ENCODE data around the gene DCST1.

The DCST1 gene

DNA sequence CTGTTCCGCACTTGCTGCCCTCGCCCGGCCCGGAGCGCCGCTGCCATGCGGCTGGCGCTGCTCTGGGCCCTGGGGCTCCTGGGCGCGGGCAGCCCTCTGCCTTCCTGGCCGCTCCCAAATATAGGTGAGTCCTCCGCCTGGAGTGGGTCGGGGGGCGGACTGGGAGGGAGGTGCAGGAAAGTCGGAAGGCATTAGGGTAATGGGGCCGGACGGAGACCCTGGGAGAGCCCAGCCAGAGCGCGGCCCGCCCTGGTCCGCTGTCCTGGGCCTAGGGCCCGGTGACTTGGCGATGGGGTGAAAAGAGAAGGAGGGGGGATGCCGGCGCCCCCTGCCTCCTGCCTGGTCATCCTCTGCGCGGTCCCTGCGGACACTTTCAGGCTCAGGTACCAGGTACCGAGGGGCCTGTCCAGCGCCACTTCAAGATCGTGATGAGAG lies 17.7 kb downstream of the DCST1 start:
- Histone ChIP-seq H3K9ac (ENCODE audit: low read length) (no peak overlapping the region), H2AK5ac (ENCODE audit: low read length) (no peak overlapping the region), H2BK12ac (ENCODE audit: low read length) (no peak overlapping the region), H3K4ac (ENCODE audit: low read depth, low read length) (no peak overlapping the region), H3K27me3 (ENCODE audit: insufficient read depth, low read length) (no peaks in the 10 kb centered on the region), H3K14ac (ENCODE audit: low read length) (peak overlapping the region; percentile 49), H3K9me3 (ENCODE audit: insufficient read depth, low read depth, low read length) (no peaks in the 10 kb centered on the region), H2AFZ (ENCODE audit: insufficient read depth, low read length, poor library complexity) (peak overlapping the region; percentile 60), H3K18ac (ENCODE audit: low read length) (peak overlapping the region; percentile 71), H3K4me3 (ENCODE audit: low read depth, low read length) (peak overlapping the region; percentile 69), H4K8ac (ENCODE audit: low read depth, low read length) (peak overlapping the region; percentile 43), H3K27ac (ENCODE audit: low read depth, low read length) (no peak overlapping the region), H3K23ac (ENCODE audit: low read length) (no peak overlapping the region), H2BK5ac (ENCODE audit: low read depth, low read length, poor library complexity) (no peak overlapping the region), H4K12ac (ENCODE audit: low read depth, low read length) (no peak overlapping the region), H3K79me2 (ENCODE audit: control insufficient read depth, insufficient read depth, low read length, poor library complexity) (peaks cover 4% of the 10 kb centered on the region), H4K91ac (ENCODE audit: low read depth, low read length) (no peak overlapping the region), H3K4me1 (ENCODE audit: control insufficient read depth in 1 of 2, insufficient read depth in 2 of 2, low read length in 2 of 2) (peaks cover 18 to 27% of the 10 kb centered on the region in 2 experiments), H3K79me1 (ENCODE audit: low read length) (peaks cover 7% of the 10 kb centered on the region), H3K36me3 (ENCODE audit: control insufficient read depth in 1 of 2, insufficient read depth in 2 of 2, low read length in 2 of 2) (peaks cover 0 to 3% of the 10 kb centered on the region in 2 experiments), H3K4me2 (ENCODE audit: low read length) (peak overlapping the region; percentile 91), H2BK120ac (ENCODE audit: insufficient read depth, low read length, poor library complexity) (peak overlapping the region; percentile 26)
- no peak for DNase-seq
- no CpG with 5 or more reads among the region's 31 CpGs for WGBS (ENCODE audit: extremely low coverage, insufficient coverage, insufficient read length)

DNA sequence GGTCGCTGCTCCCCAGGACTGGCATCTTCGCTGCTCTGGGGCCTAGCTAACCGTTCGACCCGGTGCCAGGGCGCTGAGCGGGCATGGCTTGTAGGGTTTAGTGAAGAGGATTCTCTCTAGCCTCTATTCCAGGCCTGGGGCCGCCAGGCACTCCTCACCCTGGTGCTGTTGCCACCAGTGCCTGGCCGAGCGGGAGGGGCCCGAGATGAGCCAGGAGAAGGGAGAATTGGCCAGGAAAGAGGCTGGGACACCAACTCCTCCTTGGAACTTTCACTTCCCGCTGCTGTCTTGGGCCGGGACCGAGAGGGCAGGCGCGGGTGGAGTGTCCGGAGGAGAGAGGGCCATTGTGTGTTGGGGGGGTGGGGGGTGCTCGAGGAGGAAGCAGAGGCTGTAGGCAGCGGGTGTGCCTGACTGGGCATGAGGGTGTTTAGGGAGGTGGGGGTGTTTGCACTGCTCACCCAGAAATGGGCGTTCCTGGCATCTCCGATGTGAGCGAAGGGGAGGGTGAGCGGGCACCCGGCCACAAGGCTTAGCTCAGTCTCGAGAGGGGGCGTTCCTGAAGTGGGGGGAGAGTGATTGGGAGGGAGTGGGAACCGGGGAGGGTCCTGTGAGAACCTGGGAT lies 18.3 kb downstream of the DCST1 start:
- H2BK12ac ChIP-seq (ENCODE audit: low read length): no peak overlapping the region
- H3K9ac ChIP-seq (ENCODE audit: low read length): no peak overlapping the region
- peaks cover 0 to 3% of the 10 kb centered on the region in 2 experiments for H3K36me3 ChIP-seq (ENCODE audit: control insufficient read depth in 1 of 2, insufficient read depth in 2 of 2, low read length in 2 of 2)
- H2AK5ac ChIP-seq (ENCODE audit: low read length): no peak overlapping the region
- H4K91ac ChIP-seq (ENCODE audit: low read depth, low read length): no peak overlapping the region
- peaks cover 4% of the 10 kb centered on the region for H3K79me2 ChIP-seq (ENCODE audit: control insufficient read depth, insufficient read depth, low read length, poor library complexity)
- H4K12ac ChIP-seq (ENCODE audit: low read depth, low read length): no peak overlapping the region
- H2BK120ac ChIP-seq (ENCODE audit: insufficient read depth, low read length, poor library complexity): no peak overlapping the region
- DNase-seq: peak in 1 of 2 donors; percentile 29
- H4K8ac ChIP-seq (ENCODE audit: low read depth, low read length): peak overlapping the region; percentile 22
- no peak overlapping the region for H3K27ac ChIP-seq (ENCODE audit: low read depth, low read length)
- peak overlapping the region; percentile 91 for H3K4me2 ChIP-seq (ENCODE audit: low read length)
- H2BK5ac ChIP-seq (ENCODE audit: low read depth, low read length, poor library complexity): no peak overlapping the region
- no peak overlapping the region for H3K18ac ChIP-seq (ENCODE audit: low read length)
- WGBS (ENCODE audit: extremely low coverage, insufficient coverage, insufficient read length): no CpG with 5 or more reads among the region's 27 CpGs
- no peak overlapping the region for H3K4ac ChIP-seq (ENCODE audit: low read depth, low read length)
- H3K9me3 ChIP-seq (ENCODE audit: insufficient read depth, low read depth, low read length): no peaks in the 10 kb centered on the region
- peaks cover 7% of the 10 kb centered on the region for H3K79me1 ChIP-seq (ENCODE audit: low read length)
- peak overlapping the region; percentile 40 for H3K14ac ChIP-seq (ENCODE audit: low read length)
- no peaks in the 10 kb centered on the region for H3K27me3 ChIP-seq (ENCODE audit: insufficient read depth, low read length)
- peak overlapping the region; percentile 11 for H2AFZ ChIP-seq (ENCODE audit: insufficient read depth, low read length, poor library complexity)
- peak overlapping the region; percentile 69 for H3K4me3 ChIP-seq (ENCODE audit: low read depth, low read length)
- H3K4me1 ChIP-seq (ENCODE audit: control insufficient read depth in 1 of 2, insufficient read depth in 2 of 2, low read length in 2 of 2): peaks cover 18 to 27% of the 10 kb centered on the region in 2 experiments
- H3K23ac ChIP-seq (ENCODE audit: low read length): no peak overlapping the region

DNA sequence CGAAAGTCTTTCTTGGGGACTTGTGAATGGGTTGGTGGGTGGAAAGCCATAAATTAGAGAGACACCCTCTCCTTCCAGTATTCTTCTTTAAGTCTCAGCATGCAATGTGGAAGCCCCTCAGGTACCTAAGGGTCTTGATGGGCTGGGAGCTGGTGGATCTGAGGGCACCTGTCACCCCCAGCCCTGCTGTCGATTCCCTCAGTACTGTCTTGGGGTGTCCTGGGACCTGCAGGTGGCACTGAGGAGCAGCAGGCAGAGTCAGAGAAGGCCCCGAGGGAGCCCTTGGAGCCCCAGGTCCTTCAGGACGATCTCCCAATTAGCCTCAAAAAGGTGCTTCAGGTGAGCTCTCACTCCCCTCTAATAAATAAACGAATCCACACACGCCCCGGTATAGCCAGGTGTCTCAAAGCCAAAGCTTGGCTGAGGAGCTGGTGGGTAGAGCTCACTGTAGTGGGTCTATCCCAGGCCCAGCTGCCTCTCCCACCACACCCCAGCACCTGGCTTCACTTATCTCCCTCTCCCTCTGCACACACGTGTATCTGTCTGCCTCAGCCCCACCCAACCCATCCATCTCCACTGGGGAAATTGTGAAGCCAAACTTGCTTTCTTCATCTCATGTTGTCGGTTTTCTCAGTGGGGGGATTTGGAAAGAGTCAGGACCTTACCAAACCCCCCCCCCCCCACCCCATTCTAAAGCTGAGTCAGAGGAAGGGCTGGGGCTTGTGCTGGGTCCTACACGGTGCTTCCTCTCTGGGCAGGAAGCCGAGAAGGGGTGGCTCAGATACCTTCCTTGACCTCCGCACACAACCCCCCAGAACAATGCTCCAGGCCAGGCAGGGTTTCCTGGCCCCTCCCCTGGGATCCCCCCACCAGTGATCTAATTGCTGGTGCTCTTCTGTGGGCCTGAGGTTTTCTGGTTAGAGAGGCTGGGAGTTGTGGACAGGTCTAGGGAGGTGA lies 19.1 kb downstream of the DCST1 start:
- H3K27ac ChIP-seq (ENCODE audit: low read depth, low read length): no peak overlapping the region
- H3K23ac ChIP-seq (ENCODE audit: low read length): no peak overlapping the region
- H3K79me1 ChIP-seq (ENCODE audit: low read length): peaks cover 7% of the 10 kb centered on the region
- no peak overlapping the region for H4K91ac ChIP-seq (ENCODE audit: low read depth, low read length)
- no peak for DNase-seq
- H2BK12ac ChIP-seq (ENCODE audit: low read length): no peak overlapping the region
- H4K8ac ChIP-seq (ENCODE audit: low read depth, low read length): no peak overlapping the region
- H3K4me1 ChIP-seq (ENCODE audit: control insufficient read depth in 1 of 2, insufficient read depth in 2 of 2, low read length in 2 of 2): peaks cover 18 to 27% of the 10 kb centered on the region in 2 experiments
- no peak overlapping the region for H2AFZ ChIP-seq (ENCODE audit: insufficient read depth, low read length, poor library complexity)
- H3K36me3 ChIP-seq (ENCODE audit: control insufficient read depth in 1 of 2, insufficient read depth in 2 of 2, low read length in 2 of 2): peaks cover 3% of the 10 kb centered on the region in 2 experiments
- peaks cover 4% of the 10 kb centered on the region for H3K79me2 ChIP-seq (ENCODE audit: control insufficient read depth, insufficient read depth, low read length, poor library complexity)
- WGBS (ENCODE audit: extremely low coverage, insufficient coverage, insufficient read length): no CpG with 5 or more reads among the region's 12 CpGs
- no peak overlapping the region for H3K4ac ChIP-seq (ENCODE audit: low read depth, low read length)
- no peaks in the 10 kb centered on the region for H3K27me3 ChIP-seq (ENCODE audit: insufficient read depth, low read length)
- no peak overlapping the region for H2BK120ac ChIP-seq (ENCODE audit: insufficient read depth, low read length, poor library complexity)
- no peak overlapping the region for H3K9ac ChIP-seq (ENCODE audit: low read length)
- H2BK5ac ChIP-seq (ENCODE audit: low read depth, low read length, poor library complexity): no peak overlapping the region
- no peak overlapping the region for H2AK5ac ChIP-seq (ENCODE audit: low read length)
- H4K12ac ChIP-seq (ENCODE audit: low read depth, low read length): no peak overlapping the region
- no peaks in the 10 kb centered on the region for H3K9me3 ChIP-seq (ENCODE audit: insufficient read depth, low read depth, low read length)
- no peak overlapping the region for H3K18ac ChIP-seq (ENCODE audit: low read length)
- H3K14ac ChIP-seq (ENCODE audit: low read length): no peak overlapping the region
- no peak overlapping the region for H3K4me2 ChIP-seq (ENCODE audit: low read length)
- H3K4me3 ChIP-seq (ENCODE audit: low read depth, low read length): no peak overlapping the region

DNA sequence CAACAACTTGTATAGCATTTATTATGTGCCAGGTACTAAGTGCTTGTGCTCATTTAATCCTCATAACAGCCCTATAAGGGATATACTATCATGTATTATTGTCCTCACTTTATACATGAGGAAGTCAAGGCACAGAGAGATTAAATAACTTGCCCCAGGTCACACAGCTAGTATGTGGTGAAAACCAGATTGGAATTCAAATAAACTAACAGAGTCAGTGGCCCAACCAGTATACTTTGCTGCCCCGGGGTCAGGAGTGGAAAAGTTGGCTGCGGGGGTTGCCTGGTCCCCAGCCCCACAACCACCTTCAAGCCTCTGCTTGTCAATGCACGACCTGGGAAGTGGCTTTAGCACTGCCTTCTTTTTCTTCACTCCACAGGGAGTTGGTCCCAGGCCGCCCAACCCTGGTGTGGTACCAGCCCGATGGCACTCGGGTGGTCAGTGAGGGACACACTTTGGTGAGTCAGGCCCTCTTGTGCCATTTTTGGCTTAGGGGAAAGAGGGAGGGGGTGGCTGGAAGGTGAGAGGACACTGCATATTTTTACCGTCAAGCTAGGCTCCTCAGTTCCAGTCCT lies 20.0 kb downstream of the DCST1 start:
- no peak overlapping the region for H2BK12ac ChIP-seq (ENCODE audit: low read length)
- no peak overlapping the region for H2BK5ac ChIP-seq (ENCODE audit: low read depth, low read length, poor library complexity)
- no peak overlapping the region for H3K4me2 ChIP-seq (ENCODE audit: low read length)
- H2AFZ ChIP-seq (ENCODE audit: insufficient read depth, low read length, poor library complexity): no peak overlapping the region
- H3K4me1 ChIP-seq (ENCODE audit: control insufficient read depth in 1 of 2, insufficient read depth in 2 of 2, low read length in 2 of 2): peaks cover 18 to 27% of the 10 kb centered on the region in 2 experiments
- DNase-seq: peak; percentile 21 to 63
- no peak overlapping the region for H3K18ac ChIP-seq (ENCODE audit: low read length)
- H3K79me2 ChIP-seq (ENCODE audit: control insufficient read depth, insufficient read depth, low read length, poor library complexity): peaks cover 4% of the 10 kb centered on the region
- H2BK120ac ChIP-seq (ENCODE audit: insufficient read depth, low read length, poor library complexity): no peak overlapping the region
- H3K27me3 ChIP-seq (ENCODE audit: insufficient read depth, low read length): no peaks in the 10 kb centered on the region
- peaks cover 3 to 4% of the 10 kb centered on the region in 2 experiments for H3K36me3 ChIP-seq (ENCODE audit: control insufficient read depth in 1 of 2, insufficient read depth in 2 of 2, low read length in 2 of 2)
- no CpG with 5 or more reads among the region's 7 CpGs for WGBS (ENCODE audit: extremely low coverage, insufficient coverage, insufficient read length)
- H3K23ac ChIP-seq (ENCODE audit: low read length): peak overlapping the region; percentile 42
- no peak overlapping the region for H3K27ac ChIP-seq (ENCODE audit: low read depth, low read length)
- H3K9me3 ChIP-seq (ENCODE audit: insufficient read depth, low read depth, low read length): no peaks in the 10 kb centered on the region
- H3K4me3 ChIP-seq (ENCODE audit: low read depth, low read length): no peak overlapping the region
- no peak overlapping the region for H4K8ac ChIP-seq (ENCODE audit: low read depth, low read length)
- peaks cover 7% of the 10 kb centered on the region for H3K79me1 ChIP-seq (ENCODE audit: low read length)
- H4K12ac ChIP-seq (ENCODE audit: low read depth, low read length): no peak overlapping the region
- H3K4ac ChIP-seq (ENCODE audit: low read depth, low read length): no peak overlapping the region
- no peak overlapping the region for H3K14ac ChIP-seq (ENCODE audit: low read length)
- H4K91ac ChIP-seq (ENCODE audit: low read depth, low read length): no peak overlapping the region
- no peak overlapping the region for H3K9ac ChIP-seq (ENCODE audit: low read length)
- no peak overlapping the region for H2AK5ac ChIP-seq (ENCODE audit: low read length)
